Ishikawa (cell line): ENCODE results near the gene SYCE1.

Source experiments
- CEBPB ChIP-seq: IDR thresholded peaks from 2 replicates; pipeline ENCODE4 v1.6.1; 2012
- CREB1 ChIP-seq: IDR thresholded peaks from 2 replicates; pipeline ENCODE4 v1.6.1; 2012; ENCODE audit warnings: low read depth
- EGR1 ChIP-seq: IDR thresholded peaks from 2 replicates; pipeline ENCODE4 v1.6.1; 2012
- EP300 ChIP-seq: IDR thresholded peaks from 2 replicates; pipeline ENCODE4 v1.6.1; 2012; ENCODE audit warnings: borderline replicate concordance
- FOXM1 ChIP-seq: IDR thresholded peaks from 2 replicates; pipeline ENCODE4 v1.6.1; 2012; ENCODE audit warnings: low read depth, borderline replicate concordance
- NFIC ChIP-seq: IDR thresholded peaks from 2 replicates; pipeline ENCODE4 v1.6.1; 2012
- RAD21 ChIP-seq: IDR thresholded peaks from 2 replicates; pipeline ENCODE4 v1.6.1; 2012; ENCODE audit warnings: low read depth
- TAF1 ChIP-seq: IDR thresholded peaks from 2 replicates; pipeline ENCODE4 v1.6.1; 2012; ENCODE audit warnings: low read depth, mild to moderate bottlenecking
- TCF12 ChIP-seq: IDR thresholded peaks from 2 replicates; pipeline ENCODE4 v1.6.1; 2012; ENCODE audit warnings: low read depth
- TEAD4 ChIP-seq: IDR thresholded peaks from 2 replicates; pipeline ENCODE4 v1.6.1; 2012
- YY1 ChIP-seq: IDR thresholded peaks from 2 replicates; pipeline ENCODE4 v1.6.1; 2012; ENCODE audit warnings: low read depth
- ZBTB7A ChIP-seq: IDR thresholded peaks from 2 replicates; pipeline ENCODE4 v1.6.1; 2012; ENCODE audit warnings: low read depth
- TF ChIP-seq, protein P1 (sequence below): IDR thresholded peaks from 2 replicates; pipeline ENCODE4 v1.6.1; 2012; ENCODE audit warnings: low read depth, mild to moderate bottlenecking
- TF ChIP-seq, protein P2 (sequence below): IDR thresholded peaks from 2 replicates; pipeline ENCODE4 v1.6.1; 2012
- TF ChIP-seq, protein P3 (sequence below): IDR thresholded peaks from 2 replicates; pipeline ENCODE4 v1.6.1; 2012

SYCE1 gene

DNA sequence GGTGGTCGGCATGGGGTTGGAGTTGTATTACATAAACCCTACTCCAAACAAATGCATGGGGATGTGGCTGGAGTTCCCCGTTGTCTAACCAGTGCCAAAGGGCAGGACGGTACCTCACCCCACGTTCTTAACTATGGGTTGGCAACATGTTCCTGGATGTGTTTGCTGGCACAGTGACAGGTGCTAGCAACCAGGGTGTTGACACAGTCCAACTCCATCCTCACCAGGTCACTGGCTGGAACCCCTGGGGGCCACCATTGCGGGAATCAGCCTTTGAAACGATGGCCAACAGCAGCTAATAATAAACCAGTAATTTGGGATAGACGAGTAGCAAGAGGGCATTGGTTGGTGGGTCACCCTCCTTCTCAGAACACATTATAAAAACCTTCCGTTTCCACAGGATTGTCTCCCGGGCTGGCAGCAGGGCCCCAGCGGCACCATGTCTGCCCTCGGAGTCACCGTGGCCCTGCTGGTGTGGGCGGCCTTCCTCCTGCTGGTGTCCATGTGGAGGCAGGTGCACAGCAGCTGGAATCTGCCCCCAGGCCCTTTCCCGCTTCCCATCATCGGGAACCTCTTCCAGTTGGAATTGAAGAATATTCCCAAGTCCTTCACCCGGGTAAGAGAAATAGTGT is 38.3 kb downstream of the SYCE1 start, which contains the start of gene CYP2E1:
Gene CYP2E1, plus strand, starts transcription at position 407 of the 632 bp plus-strand sequence. Its CDS starts 33 bp downstream, at position 440.
- TF ChIP-seq FOXM1 = no peak
- TF ChIP-seq EGR1 = no peak
- TF ChIP-seq NFIC = no peak
- TF ChIP-seq CEBPB = no peak
- TF ChIP-seq, protein P1, sequence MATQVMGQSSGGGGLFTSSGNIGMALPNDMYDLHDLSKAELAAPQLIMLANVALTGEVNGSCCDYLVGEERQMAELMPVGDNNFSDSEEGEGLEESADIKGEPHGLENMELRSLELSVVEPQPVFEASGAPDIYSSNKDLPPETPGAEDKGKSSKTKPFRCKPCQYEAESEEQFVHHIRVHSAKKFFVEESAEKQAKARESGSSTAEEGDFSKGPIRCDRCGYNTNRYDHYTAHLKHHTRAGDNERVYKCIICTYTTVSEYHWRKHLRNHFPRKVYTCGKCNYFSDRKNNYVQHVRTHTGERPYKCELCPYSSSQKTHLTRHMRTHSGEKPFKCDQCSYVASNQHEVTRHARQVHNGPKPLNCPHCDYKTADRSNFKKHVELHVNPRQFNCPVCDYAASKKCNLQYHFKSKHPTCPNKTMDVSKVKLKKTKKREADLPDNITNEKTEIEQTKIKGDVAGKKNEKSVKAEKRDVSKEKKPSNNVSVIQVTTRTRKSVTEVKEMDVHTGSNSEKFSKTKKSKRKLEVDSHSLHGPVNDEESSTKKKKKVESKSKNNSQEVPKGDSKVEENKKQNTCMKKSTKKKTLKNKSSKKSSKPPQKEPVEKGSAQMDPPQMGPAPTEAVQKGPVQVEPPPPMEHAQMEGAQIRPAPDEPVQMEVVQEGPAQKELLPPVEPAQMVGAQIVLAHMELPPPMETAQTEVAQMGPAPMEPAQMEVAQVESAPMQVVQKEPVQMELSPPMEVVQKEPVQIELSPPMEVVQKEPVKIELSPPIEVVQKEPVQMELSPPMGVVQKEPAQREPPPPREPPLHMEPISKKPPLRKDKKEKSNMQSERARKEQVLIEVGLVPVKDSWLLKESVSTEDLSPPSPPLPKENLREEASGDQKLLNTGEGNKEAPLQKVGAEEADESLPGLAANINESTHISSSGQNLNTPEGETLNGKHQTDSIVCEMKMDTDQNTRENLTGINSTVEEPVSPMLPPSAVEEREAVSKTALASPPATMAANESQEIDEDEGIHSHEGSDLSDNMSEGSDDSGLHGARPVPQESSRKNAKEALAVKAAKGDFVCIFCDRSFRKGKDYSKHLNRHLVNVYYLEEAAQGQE = no peak
- TF ChIP-seq CREB1 = no peak
- TF ChIP-seq, protein P2, sequence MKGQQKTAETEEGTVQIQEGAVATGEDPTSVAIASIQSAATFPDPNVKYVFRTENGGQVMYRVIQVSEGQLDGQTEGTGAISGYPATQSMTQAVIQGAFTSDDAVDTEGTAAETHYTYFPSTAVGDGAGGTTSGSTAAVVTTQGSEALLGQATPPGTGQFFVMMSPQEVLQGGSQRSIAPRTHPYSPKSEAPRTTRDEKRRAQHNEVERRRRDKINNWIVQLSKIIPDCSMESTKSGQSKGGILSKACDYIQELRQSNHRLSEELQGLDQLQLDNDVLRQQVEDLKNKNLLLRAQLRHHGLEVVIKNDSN = no peak
- TF ChIP-seq ZBTB7A = no peak
- no peak for TF ChIP-seq TCF12
- TF ChIP-seq TAF1 = no peak
- TF ChIP-seq YY1 = no peak
- TF ChIP-seq TEAD4 = no peak
- TF ChIP-seq RAD21 = no peak

DNA sequence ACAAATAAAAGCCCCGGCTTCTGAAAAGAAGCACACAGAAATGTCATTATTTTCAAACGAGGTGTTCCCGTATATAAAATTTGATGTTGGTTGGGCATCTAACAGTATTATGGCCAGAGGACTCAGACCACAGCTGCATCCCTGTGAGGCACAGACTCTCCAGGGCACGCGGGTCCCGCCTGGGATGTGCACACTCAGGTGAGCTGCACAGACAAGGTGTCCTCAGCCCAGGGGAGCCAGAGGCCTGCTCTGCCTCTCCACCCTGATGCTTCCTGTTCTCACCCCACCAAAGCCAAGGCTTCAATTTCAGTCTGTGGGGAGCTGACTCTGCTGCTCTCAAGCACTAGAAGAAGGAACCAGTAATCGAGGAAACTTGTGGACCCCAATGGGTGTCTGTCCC is 39.9 kb downstream of the SYCE1 start:
- TF ChIP-seq CREB1 (no peak), NFIC (no peak), EP300 (no peak), YY1 (no peak), TAF1 (no peak), EGR1 (no peak), FOXM1 (no peak), ZBTB7A (no peak), TEAD4 (no peak), TCF12 (no peak), RAD21 (no peak), CEBPB (no peak)
- TF ChIP-seq, protein P1 = no peak
- TF ChIP-seq, protein P2 = no peak
- TF ChIP-seq, protein P3, sequence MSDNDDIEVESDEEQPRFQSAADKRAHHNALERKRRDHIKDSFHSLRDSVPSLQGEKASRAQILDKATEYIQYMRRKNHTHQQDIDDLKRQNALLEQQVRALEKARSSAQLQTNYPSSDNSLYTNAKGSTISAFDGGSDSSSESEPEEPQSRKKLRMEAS = no peak

DNA sequence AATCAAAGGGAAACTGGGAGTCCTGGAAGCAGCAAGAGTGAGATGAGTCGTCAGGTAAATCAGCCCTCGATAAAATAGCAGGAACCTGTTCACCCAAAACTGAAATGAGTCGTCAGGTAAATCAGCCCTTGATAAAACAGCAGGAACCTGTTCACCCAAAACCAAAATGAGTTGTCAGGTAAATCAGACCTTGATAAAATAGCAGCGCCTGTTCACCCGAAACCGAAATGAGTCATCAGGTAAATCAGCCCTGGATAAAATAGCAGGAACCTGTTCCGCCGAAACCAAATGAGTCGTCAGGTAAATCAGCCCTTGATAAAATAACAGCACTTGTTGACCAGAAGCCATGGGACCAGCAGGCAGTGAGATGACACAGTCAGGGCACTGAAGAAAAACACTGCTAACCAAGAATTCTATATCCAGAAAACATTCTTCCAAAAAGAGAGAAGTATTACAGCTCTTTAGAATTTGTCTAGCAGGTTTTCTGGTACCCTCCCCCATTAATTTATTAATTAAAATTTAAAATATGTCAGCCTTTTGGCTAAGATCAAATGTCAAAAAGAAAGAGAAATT is 41.7 kb downstream of the SYCE1 start:
- TF ChIP-seq EGR1 (no peak), CREB1 (no peak), CEBPB (no peak), FOXM1 (no peak), TCF12 (no peak)
- TF ChIP-seq, protein P1 = no peak
- TF ChIP-seq, protein P3 = no peak

DNA sequence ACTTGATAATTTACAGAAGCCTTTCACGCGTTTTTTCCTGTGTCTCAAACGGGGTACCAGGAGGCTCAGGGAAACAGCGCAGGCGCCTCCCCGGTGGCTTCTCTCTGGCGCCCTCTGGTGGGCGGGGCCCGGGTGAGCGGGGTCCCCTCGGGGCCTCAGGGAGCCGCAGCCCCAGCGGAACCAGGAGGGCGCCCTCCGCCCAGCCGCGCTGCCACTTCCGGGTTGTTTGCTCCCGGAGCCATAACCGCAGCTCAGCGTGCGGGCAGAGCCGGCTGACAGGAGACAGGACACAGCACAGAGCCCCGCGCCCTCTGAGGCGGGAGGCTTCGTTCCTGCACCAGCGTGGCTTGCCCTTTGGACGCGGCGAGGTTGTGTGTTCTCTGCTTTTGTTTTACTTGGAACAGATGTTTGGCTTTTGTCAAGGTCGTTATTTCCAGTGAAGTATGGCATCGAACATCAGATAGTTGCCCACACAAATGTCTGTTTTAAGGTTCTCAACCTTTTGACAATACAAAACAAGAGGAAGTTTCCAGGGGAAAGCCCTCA is 45.1 kb downstream of the SYCE1 start:
- TF ChIP-seq, protein P1 = no peak
- TF ChIP-seq TAF1 (no peak), EP300 (no peak), YY1 (peak; percentile 51; the same call in 1 of the 2 replicates), RAD21 (peak; percentile 50), TEAD4 (no peak), NFIC (no peak), EGR1 (no peak), ZBTB7A (0 out of 2 replicates have a peak, but pooled peaks have one; percentile 48), CREB1 (no peak), FOXM1 (no peak)
- TF ChIP-seq, protein P3 = peak; percentile 76
- TF ChIP-seq, protein P2 = no peak
